GM23248 (cell line): ENCODE measurements around the gene BCR.

Experiments
- EZH2 ChIP-seq: fragments of 200-600 bp; sonication (generic); IDR thresholded peaks from 2 replicates; pipeline ENCODE4 v1.6.1; 2018; ENCODE audit warnings: antibody characterized with exemption, mild to moderate bottlenecking; ENCODE audit not compliant: insufficient read depth, poor library complexity, severe bottlenecking
- EZH2phosphoT487 ChIP-seq: fragments of 200-600 bp; sonication (generic); IDR thresholded peaks from 2 replicates; pipeline ENCODE4 v1.6.1; 2018; ENCODE audit warnings: antibody characterized with exemption, moderate library complexity, mild to moderate bottlenecking, low read depth; ENCODE audit not compliant: insufficient read depth

- TF ChIP-seq EZH2phosphoT487 (no peak), EZH2 (no peak)
These were observed 43.4 kb downstream of the BCR start for GRCh38 chr22:23223569-23224317.
